Rectal smooth muscle tissue (tissue), 1 donor: ENCODE results near the gene PWWP2B.
A peak's percentile ranks its signal among the peaks of the same experiment; 100 is the strongest.
"Not testable (repeated sequence)": the region's sequence is repeated elsewhere in the genome, so short reads cannot be mapped to it uniquely, and the experiment has no call there.

ENCODE experiments used
- H3K27ac ChIP-seq: one replicate; pipeline ENCODE4 v1.7.0; 2013; ENCODE audit warnings: low read depth, low read length, inconsistent platforms
- H3K27me3 ChIP-seq: one replicate; pipeline ENCODE4 v1.7.0; 2013; ENCODE audit warnings: low read length; ENCODE audit not compliant: control insufficient read depth, insufficient read depth
- H3K36me3 ChIP-seq: one replicate; pipeline ENCODE4 v1.7.0; 2013; ENCODE audit warnings: low read length; ENCODE audit not compliant: control insufficient read depth, insufficient read depth
- H3K4me1 ChIP-seq: one replicate; pipeline ENCODE4 v1.7.0; 2013; ENCODE audit warnings: low read length; ENCODE audit not compliant: control insufficient read depth, insufficient read depth
- H3K4me3 ChIP-seq: one replicate; pipeline ENCODE4 v1.7.0; 2013; ENCODE audit warnings: low read length
- H3K9ac ChIP-seq: one replicate; pipeline ENCODE4 v1.7.0; 2013; ENCODE audit warnings: low read length

The PWWP2B gene

GRCh38 chr10:132397036-132397541, at the start of gene PWWP2B:
PWWP2B (plus strand) TSS chr10:132397200; CDS start chr10:132397227, 27 bp downstream.
- no peaks in the 10 kb centered on the region for H3K27me3 ChIP-seq
- peaks cover 13% of the 10 kb centered on the region for H3K4me1 ChIP-seq
- no peaks in the 10 kb centered on the region for H3K36me3 ChIP-seq
- peak within 1 kb of the TSS; percentile 81 for H3K9ac ChIP-seq
- H3K27ac ChIP-seq, result peak within 1 kb of the TSS; percentile 82
- H3K4me3 ChIP-seq, result peak within 1 kb of the TSS; percentile 82

- no peak overlapping the region for H3K27ac ChIP-seq
- H3K4me3 ChIP-seq, result no peak overlapping the region
- H3K27me3 ChIP-seq, result no peaks in the 10 kb centered on the region
- no peak overlapping the region for H3K9ac ChIP-seq
- no peaks in the 10 kb centered on the region for H3K4me1 ChIP-seq
- no peaks in the 10 kb centered on the region for H3K36me3 ChIP-seq
Measured at GRCh38 chr10:132347211-132347930, 49.6 kb upstream of the PWWP2B start.

GRCh38 chr10:132347931-132348267, 49.1 kb upstream of the PWWP2B start:
- Histone ChIP-seq H3K4me3 (no peak overlapping the region), H3K36me3 (no peaks in the 10 kb centered on the region), H3K27me3 (no peaks in the 10 kb centered on the region), H3K27ac (no peak overlapping the region), H3K4me1 (no peaks in the 10 kb centered on the region), H3K9ac (no peak overlapping the region)

- Histone ChIP-seq H3K4me1 (no peaks in the 10 kb centered on the region), H3K36me3 (no peaks in the 10 kb centered on the region), H3K27me3 (no peaks in the 10 kb centered on the region), H3K9ac (no peak overlapping the region), H3K27ac (no peak overlapping the region), H3K4me3 (no peak overlapping the region)
Measured at GRCh38 chr10:132349766-132350165, 47.2 kb upstream of the PWWP2B start.

GRCh38 chr10:132350391-132350790, 46.6 kb upstream of the PWWP2B start:
- H3K27me3 ChIP-seq, result no peaks in the 10 kb centered on the region
- no peak overlapping the region for H3K27ac ChIP-seq
- no peaks in the 10 kb centered on the region for H3K36me3 ChIP-seq
- no peaks in the 10 kb centered on the region for H3K4me1 ChIP-seq
- H3K4me3 ChIP-seq, result no peak overlapping the region
- no peak overlapping the region for H3K9ac ChIP-seq

- no peaks in the 10 kb centered on the region for H3K4me1 ChIP-seq
- no peaks in the 10 kb centered on the region for H3K27me3 ChIP-seq
- H3K27ac ChIP-seq, result no peak overlapping the region
- no peaks in the 10 kb centered on the region for H3K36me3 ChIP-seq
- H3K4me3 ChIP-seq, result no peak overlapping the region
- no peak overlapping the region for H3K9ac ChIP-seq
Measured at GRCh38 chr10:132350946-132351345, 46.1 kb upstream of the PWWP2B start.

GRCh38 chr10:132351611-132352010, 45.4 kb upstream of the PWWP2B start:
- H3K27me3 ChIP-seq, result no peaks in the 10 kb centered on the region
- H3K4me1 ChIP-seq, result no peaks in the 10 kb centered on the region
- H3K36me3 ChIP-seq, result no peaks in the 10 kb centered on the region
- H3K4me3 ChIP-seq, result no peak overlapping the region
- H3K27ac ChIP-seq, result no peak overlapping the region
- no peak overlapping the region for H3K9ac ChIP-seq

GRCh38 chr10:132352462-132353308, 44.3 kb upstream of the PWWP2B start:
- H3K27ac ChIP-seq, H3K4me3 ChIP-seq: not testable (repeated sequence)

GRCh38 chr10:132353456-132354355, 43.3 kb upstream of the PWWP2B start:
- H3K4me3 ChIP-seq, result no peak overlapping the region
- no peaks in the 10 kb centered on the region for H3K36me3 ChIP-seq
- H3K27ac ChIP-seq, result no peak overlapping the region
- H3K9ac ChIP-seq, result no peak overlapping the region
- no peaks in the 10 kb centered on the region for H3K4me1 ChIP-seq
- no peaks in the 10 kb centered on the region for H3K27me3 ChIP-seq

More at GRCh38 chr10:132352462-132353308, 44.3 kb upstream of the PWWP2B start:
- not testable (repeated sequence) for H3K9ac ChIP-seq, H3K36me3 ChIP-seq, H3K4me1 ChIP-seq, H3K27me3 ChIP-seq

- H3K36me3 ChIP-seq, result no peaks in the 10 kb centered on the region
Measured at GRCh38 chr10:132354356-132355094, 42.5 kb upstream of the PWWP2B start.

GRCh38 chr10:132355297-132355696, 41.7 kb upstream of the PWWP2B start:
- Histone ChIP-seq H3K27ac (no peak overlapping the region), H3K4me1 (no peaks in the 10 kb centered on the region), H3K9ac (no peak overlapping the region), H3K36me3 (no peaks in the 10 kb centered on the region), H3K27me3 (no peaks in the 10 kb centered on the region), H3K4me3 (no peak overlapping the region)

More at GRCh38 chr10:132354356-132355094, 42.5 kb upstream of the PWWP2B start:
- H3K27ac ChIP-seq, result no peak overlapping the region
- H3K4me3 ChIP-seq, result no peak overlapping the region
- no peak overlapping the region for H3K9ac ChIP-seq
- H3K4me1 ChIP-seq, result no peaks in the 10 kb centered on the region
- no peaks in the 10 kb centered on the region for H3K27me3 ChIP-seq
